HG02623 (cell line): ENCODE measurements around the gene ADAMTS8.

Source experiments
- ATAC-seq: cut with Tn5 transposase; IDR thresholded peaks from one replicate; pipeline ENCODE4 v1.9.1; 2021; ENCODE audit warnings: moderate library complexity; ENCODE audit not compliant: unreplicated experiment

ADAMTS8 gene

DNA sequence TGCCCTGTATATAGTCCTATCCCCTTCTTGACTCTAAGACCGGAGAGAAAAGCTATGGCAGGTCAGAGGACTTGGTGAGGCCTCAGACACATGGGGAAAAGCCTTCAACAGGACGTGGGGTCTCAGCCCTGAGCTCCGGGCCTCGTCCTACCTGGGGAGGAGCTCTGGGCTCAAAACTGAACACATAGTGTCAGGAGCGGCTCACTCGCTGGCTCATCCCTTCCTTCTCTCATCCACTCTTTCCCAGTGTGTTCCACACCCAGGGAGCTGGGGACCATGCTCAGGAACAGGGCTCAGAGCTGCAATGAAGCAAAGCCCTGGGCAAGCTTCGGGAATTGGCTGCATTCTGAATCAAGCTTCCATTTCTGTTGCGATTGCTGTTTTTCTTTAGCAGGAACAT, 34.5 kb upstream of the ADAMTS8 start:
- no peak for ATAC-seq

DNA sequence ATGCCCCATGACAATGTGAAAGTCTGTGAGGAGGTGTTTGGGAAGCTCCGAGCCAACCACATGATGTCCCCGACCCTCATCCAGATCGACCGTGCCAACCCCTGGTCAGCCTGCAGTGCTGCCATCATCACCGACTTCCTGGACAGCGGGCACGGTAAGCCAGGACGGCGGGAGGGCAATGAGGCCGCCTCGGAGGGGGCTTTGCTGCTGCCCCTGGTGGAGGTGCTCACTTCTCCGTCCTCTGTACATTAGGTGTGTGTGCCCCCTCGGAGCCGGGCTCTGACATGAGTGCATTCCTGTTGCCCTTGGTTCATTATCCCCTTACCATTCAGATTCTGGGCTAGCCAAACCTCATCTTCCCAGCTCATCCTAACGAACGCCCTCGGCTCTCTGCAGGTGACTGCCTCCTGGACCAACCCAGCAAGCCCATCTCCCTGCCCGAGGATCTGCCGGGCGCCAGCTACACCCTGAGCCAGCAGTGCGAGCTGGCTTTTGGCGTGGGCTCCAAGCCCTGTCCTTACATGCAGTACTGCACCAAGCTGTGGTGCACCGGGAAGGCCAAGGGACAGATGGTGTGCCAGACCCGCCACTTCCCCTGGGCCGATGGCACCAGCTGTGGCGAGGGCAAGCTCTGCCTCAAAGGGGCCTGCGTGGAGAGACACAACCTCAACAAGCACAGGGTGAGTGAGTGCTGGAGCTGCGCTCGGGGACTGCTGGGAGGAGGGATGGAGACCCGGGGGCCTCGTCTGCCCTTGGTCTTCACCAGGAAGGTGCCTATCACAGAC, 33.9 kb upstream of the ADAMTS8 start:
- ATAC-seq = no peak

DNA sequence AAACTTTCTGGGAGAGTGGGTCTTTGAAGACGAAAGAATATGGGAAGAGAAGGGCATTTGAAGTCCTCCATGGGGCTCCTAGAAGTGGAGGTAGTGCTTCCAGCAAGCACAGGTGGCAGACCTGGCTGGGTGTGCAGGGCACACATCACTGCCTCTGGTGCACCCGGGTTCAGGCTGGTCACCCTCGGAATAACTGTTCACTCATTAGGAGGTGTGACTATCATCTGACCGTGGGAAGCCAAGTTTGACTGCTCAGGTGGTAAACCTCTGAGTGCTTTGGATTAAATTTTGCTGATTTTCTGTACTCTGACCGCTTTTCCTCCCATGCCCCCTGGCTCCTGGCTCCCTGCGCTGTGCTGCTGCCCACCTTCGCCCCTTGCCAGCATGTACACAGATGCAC, 31.1 kb upstream of the ADAMTS8 start:
- no peak for ATAC-seq

DNA sequence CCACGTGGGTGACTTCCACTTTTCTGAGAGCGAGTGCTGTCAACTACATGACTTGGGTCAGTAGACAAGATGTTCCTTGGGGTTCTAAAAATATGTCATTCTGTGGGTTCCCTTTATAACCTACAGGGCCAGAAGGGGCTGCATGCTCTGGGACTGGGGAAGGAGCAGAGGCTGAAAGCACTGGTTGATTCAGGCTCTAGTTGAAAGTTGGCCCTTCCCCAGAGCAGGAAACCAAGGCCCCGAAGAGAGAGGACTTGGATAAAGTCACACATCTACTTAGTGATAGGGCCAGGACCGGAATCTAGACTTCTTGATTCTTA, 30.0 kb upstream of the ADAMTS8 start:
- no peak for ATAC-seq

DNA sequence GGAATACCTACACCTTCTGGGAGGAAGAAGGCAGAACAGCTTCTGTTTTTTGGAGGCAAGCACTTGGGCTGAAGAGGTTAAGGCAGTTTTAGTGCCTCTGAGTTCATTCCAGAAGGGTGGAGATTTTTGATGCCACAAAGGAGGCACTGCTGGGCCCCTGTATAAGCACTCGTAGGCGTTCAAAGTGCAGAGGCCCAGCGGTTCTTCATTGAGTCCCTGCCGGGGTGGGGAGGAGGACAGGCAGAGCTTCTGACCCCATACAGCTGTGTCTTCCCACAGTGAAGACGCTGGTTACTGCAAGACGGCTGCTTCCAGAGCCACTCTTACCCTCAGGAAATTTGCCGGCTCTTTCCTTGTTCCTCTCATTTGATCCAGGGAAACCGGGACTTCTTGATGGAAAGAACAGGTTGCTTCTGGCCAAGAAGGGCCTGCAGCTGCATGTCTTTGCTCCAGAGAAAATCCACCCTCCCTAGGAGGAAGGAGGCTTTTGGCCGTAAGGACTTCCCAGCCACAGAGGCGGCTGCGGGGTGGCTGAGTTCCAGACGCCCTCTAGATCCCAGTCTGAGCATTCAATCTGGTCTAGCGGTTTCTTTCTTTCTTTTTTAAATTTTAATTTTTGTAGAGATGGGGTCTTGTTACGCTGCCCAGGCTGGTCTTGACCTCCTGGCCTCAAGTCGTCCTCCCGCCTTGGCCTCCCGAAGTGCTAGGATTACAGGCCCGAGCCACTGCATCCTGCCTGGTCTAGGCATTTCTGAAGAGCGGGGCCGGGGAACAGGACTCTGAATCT, 29.4 kb upstream of the ADAMTS8 start:
- no peak for ATAC-seq

DNA sequence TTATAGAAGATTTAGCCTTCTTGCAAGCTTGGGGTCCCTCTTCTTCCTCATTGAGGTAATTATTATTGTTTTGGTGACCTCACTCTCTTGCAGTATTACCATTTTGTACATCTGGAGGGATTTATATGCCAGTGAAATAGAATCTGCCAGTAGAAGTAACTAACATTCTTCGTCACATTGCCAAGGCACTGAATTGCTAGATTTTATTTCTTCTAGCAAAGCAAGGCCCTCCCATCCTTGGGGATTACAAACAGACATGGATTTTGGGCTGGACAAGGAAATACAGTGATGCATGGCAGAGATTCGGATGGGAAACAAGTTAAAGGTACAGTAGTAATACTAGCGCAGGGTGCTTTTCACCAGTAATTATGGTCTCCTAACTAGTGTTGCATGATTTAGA, 27.9 kb upstream of the ADAMTS8 start:
- no peak for ATAC-seq

DNA sequence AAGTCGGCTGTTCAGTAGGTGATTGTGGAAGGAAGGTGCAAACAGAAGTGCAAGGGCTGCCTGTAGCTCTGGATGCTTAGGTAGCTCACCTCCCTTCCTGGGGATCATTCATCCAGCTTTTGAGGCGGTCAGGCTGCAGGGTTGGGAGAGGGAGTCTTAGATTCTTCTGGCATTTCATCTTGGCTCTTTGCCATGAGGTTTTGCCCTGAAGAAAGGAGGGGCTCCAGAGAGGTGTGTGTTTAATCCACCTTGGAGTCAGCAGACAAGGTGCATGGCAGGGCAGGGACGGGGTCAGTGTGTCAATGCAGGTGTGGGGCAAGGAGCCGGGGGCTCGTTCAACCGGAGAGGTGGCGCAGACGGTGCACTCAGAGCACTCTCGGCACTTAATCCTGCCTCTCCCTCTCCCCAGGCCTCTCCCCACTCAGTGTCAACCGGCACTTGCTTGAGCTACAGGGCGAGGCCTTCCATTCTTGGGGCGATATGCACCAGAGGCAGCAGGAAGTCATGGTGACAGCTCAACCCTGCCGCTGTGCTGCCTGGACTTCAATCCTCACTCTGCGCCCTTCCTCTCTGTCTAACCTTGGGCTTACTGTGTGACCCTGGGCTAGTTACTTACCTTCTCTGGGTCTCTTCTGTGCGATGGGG, 27.2 kb upstream of the ADAMTS8 start:
- no peak for ATAC-seq

DNA sequence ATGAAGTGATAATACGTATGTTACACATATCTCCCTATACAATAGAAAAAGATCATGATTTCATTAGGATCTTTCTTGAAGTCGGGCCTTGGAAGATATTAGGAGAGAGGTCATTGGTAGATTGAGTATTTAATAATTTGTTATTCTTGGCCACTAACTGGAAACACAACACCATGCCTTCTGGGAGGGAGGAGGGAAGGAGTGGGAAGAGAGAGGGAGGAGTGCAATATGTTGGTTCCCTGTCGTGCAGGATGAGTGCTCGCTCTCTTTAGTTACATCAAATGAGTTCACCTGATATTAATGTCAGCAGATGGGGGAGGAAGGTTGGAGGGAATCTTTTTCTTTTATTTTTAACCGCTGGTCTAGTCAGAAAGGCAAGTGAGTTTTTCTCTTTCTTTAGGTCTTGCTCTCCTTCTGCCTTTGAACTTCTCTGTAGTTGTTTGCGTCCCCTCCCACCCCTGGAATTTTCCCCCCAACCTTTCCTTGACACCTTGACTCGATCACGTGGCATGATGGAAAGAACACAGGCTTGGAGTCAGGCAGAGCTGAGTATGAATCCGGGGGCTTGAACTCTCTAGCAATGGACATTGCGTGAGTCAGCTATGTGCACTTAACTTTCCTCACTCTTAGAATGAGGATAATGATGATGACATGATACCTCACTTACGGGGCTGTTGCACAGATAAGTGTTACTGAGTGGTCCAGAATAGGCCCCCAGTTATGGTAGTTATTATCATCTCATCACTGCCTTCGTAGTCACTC, 26.3 kb upstream of the ADAMTS8 start:
- ATAC-seq = no peak

DNA sequence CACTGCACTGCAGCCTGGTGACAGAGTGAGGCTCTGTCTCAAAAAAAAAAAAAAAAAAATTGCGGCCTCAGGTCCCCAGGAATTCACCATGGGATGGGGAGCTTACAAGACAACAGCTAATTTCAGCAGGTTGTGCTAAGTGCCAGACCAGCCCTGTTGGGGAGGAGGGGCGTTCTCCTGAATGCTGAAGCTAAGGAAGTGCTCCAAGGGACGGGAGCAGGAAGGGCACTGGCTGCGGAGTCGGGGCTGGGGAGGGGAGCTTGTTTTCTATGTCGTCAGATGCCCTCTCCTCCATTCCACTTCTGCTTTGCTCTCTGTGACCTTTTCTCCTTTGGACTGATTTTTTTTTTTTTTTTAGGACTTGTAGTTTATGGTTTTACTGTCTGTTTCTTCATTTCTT, 24.5 kb upstream of the ADAMTS8 start:
- no peak for ATAC-seq

DNA sequence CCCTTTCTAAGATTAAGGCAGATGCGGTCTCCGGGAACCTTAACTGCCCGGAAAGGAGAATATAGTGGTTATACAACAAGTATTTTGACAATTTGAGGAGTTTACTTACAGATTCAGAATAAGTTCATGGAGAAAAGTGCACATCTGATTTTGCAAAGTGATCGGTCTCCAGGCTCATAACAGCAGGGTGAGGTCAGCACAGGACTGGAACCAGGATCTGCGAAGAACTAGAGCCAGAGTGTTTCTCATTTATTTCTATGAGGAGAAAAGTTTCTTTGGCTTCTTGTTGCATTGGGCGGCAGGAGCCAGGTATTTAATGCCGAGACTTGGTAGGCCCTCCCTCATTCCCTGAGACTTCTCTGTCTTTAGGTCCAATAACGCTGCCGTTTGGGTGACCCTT, 23.8 kb upstream of the ADAMTS8 start:
- no peak for ATAC-seq

DNA sequence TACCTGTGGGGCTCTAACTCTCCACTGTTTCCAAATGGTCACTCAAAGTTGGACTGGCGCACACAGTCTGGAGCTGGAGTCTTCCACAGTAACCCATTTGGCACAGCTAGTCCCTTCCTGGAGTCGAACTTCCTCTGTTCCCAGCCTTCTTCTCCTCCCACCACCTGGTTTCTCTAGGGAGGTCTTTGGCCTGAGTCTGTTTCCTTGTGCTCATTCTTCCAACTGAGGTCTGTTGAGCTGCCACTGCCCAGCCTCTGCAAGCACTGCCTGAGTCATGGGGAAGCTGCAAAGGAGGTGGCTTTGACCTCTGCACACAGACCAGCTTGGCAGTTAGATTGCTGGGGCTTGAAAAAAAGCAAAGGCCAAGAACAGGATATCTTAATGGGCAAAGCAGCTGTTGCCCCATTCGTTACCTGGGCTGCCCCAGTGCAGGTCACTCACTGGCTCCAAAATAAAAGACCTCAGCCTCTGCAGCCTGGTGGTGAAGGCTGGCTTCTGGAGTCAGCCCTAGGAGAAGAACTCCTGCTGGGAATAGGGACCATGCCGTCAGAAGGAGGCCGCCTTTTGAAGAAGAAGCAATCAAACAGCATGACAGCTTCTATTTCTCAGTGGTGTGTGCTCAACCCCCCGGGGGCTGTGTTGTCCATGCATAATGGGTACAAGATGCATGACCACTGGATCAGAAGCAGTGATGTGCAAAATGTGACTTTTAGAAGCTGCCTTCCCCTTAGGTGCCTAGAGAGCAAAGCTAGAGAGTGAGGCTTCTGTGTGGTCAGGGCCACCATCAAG, 23.0 kb upstream of the ADAMTS8 start:
- no peak for ATAC-seq

DNA sequence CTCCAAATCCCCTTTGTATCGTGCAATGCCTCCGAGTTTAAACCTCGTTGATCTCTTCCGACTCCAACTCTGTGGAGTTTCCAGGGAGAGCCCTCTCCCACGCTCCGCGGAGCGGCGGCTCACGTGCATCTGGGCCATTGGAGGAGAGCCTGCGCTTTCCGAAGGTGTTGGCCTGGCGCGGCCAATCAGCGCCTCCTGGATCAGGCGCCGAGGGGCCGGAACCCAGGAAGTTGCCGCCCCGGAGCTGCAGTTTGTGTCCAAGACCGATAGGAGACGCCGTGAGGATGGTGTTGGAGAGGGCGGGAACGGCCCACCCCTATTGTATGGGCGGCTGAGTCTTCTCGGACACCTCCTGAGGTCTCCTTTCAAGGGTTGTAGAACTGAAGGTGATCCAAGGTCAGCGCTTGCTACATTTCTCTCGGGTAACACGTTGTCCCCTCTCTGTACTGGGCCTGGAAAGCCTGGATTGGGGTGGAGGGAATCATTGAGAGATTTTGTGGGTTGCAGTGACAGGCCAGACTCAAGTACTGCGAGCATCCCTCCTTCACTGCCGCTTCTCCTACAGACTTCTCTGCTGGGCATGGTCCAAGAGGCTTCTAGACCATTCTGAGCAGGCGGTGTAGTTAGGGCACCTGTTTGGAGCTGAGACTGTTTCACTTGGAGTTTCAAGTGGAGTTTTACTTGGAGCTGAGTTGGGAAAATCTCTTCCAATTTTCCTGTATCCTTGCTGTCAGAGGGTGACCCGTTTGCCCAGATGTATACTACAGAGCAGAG, 21.8 kb upstream of the ADAMTS8 start:
- no peak for ATAC-seq

DNA sequence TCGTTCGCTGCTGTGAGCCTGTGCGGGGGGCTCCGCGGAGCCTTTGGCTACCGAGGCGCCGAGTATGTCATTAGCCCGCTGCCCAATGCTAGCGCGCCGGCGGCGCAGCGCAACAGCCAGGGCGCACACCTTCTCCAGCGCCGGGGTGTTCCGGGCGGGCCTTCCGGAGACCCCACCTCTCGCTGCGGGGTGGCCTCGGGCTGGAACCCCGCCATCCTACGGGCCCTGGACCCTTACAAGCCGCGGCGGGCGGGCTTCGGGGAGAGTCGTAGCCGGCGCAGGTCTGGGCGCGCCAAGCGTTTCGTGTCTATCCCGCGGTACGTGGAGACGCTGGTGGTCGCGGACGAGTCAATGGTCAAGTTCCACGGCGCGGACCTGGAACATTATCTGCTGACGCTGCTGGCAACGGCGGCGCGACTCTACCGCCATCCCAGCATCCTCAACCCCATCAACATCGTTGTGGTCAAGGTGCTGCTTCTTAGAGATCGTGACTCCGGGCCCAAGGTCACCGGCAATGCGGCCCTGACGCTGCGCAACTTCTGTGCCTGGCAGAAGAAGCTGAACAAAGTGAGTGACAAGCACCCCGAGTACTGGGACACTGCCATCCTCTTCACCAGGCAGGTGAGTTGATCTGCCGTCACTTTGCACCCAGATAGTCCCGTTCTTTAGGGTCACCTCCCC, 21.0 kb upstream of the ADAMTS8 start:
- no peak for ATAC-seq

DNA sequence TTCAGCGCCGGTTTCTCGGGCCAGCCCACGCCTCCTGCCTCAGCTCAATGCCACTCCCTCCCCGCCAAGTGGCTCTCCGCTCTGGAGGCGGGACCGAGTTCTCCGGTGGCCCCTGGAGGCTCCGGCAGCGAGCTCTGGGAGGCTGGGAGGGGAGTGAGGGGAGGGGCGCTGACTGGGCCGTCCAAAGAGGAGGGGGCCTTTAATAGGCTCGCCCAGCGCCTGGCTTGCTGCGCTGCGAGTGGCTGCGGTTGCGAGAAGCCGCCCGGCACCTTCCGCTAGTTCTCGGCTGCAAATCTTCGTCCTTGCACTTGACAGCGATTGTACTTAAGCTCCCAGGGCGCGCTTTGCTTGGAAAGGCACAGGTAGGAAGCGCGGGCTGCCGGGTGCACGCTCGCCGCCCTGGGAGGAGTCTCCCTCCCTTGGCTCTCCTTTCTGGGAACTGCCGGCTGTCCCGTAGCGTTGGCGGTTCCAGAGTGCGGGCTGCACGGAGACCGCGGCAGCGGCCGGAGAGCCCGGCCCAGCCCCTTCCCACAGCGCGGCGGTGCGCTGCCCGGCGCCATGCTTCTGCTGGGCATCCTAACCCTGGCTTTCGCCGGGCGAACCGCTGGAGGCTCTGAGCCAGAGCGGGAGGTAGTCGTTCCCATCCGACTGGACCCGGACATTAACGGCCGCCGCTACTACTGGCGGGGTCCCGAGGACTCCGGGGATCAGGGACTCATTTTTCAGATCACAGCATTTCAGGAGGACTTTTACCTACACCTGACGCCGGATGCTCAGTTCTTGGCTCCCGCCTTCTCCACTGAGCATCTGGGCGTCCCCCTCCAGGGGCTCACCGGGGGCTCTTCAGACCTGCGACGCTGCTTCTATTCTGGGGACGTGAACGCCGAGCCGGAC, 20.3 kb upstream of the ADAMTS8 start, which contains the start of gene ADAMTS15:
Gene ADAMTS15, plus strand, starts transcription at position 230 of the 894 bp plus-strand sequence. Its CDS starts 329 bp downstream, at position 559.
- ATAC-seq = no peak

DNA sequence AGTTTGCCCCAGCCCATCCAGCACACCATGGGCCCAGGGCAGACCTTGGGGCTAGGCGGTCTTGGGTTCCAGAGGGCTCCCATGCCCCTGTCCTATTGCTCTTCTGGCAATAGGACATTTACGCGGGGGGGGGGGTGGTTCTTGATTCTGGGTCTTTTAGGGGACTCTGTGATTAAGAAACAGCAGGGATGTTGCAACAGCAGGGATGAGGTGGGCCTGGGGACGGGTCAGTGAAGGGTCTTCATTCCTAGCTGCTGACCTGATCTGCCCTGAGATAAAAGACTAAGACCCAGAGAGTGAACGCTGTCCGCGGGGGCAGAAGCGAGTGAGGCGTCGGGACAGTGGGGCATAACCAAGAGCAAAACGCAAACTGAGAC, 19.6 kb upstream of the ADAMTS8 start:
- ATAC-seq = no peak

DNA sequence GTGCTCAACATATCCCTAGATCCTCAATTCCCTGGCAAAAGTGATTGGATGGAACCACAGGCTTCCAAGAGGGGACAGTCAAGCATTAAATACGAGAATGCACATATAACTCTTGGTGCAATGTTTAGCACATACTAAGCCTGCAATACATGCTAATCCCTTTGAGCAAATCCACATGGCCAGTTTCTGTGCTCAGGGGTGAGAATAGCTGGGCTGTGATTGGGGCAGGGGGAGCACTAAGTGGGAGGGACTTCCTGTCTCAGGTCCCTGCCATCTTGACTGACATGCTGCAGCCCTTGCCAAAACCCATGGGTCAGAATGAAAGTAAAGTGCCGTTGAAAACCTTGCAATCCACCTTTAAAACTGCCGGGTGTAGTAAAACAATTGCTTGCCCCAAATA, 17.4 kb upstream of the ADAMTS8 start:
- no peak for ATAC-seq

DNA sequence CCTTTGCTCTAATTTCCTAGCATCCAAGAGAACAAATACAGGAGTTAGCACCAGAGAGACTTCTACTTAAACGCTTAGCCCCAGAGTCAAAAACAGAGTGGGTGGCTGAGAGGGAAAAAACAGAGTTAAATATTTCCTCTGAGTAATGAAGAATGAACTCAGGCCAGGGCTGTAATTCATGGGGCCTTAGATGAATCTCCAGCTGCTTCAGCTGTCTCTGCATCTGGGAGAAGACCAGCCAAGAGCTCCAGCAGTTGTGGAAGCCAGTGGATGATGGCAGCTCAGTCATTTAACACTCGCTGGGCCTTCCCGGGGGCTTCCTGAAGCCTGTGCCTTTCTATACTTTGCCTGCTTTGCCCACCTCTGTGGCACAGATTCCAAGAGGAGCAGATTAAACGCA, 14.3 kb upstream of the ADAMTS8 start:
- no peak for ATAC-seq

DNA sequence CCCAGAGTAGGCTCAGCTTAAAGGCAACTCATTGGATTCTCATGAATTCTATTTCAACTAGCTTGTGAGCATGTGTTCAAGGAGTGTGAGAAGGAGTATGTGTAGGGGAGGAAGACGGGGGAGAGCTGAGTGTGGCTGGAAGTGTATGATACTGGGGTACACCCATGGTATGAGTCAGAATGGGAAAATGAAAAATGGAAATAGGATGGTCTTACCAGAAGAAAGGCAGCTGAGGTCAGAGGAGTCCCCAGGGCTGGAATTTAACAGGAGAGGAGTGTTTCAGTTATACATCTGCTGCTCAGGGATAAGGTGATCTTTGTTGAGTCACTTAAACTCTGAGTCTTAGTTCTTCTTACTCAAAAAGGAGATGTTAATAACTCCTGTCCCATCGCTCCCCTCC, 13.3 kb upstream of the ADAMTS8 start:
- no peak for ATAC-seq
